NCI-H2196 (cell line): Measurements from ENCODE around the gene MROH2B.

Experiments
- DNase-seq: peaks from one replicate; lab custom pipeline; 2025; ENCODE audit not compliant: unreplicated experiment; lab: John Stamatoyannopoulos, UW

Gene MROH2B

DNA sequence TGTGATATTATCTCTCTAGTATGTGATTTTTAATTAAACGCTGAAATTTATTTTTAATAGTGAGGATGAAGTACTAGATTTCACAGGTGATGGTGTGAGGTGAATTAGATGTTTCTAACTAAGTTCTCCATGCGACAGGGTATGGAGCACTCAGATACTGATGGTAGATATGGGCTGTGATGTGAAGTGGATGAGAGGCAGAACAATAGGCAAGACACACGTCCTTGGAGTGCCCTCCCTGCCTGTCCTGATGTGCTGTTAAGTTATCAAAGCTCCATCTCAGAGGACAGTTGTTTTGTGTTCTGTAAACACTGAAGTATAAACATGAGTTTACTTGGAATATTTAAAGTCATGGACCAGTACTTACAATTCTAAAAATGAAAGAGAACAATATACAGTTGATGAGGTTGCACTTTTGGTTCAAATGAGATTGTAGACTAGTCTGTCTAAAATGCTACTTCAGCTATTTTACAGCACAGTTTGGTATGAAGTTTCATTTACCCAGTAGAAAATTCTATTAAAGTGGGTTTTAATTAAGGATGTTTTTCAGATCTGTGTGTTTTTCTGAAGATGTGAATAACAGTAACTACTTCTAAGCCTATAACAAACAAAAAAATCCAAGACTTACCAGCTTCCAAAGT, 97.7 kb downstream of the MROH2B start:
- DNase-seq, result no peak

DNA sequence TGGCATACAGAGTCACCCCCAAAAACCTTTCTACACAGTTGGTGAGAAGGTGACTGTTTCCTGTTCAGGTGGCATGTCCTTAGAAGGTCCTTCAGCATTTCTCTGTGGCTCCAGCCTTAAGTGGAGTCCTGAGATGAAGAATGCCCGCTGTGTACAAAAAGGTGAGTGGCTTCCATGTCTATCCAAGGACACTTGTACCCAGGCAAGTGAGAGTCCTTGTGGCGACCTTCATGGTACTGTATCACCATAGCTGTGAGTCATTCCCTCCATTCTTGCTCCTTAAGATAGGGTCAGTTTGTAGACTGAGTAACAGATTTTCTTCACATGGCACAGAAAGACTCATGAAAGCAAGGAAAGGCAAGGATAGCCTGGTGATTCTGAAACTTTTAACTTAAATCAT, 98.7 kb downstream of the MROH2B start:
- no peak for DNase-seq

DNA sequence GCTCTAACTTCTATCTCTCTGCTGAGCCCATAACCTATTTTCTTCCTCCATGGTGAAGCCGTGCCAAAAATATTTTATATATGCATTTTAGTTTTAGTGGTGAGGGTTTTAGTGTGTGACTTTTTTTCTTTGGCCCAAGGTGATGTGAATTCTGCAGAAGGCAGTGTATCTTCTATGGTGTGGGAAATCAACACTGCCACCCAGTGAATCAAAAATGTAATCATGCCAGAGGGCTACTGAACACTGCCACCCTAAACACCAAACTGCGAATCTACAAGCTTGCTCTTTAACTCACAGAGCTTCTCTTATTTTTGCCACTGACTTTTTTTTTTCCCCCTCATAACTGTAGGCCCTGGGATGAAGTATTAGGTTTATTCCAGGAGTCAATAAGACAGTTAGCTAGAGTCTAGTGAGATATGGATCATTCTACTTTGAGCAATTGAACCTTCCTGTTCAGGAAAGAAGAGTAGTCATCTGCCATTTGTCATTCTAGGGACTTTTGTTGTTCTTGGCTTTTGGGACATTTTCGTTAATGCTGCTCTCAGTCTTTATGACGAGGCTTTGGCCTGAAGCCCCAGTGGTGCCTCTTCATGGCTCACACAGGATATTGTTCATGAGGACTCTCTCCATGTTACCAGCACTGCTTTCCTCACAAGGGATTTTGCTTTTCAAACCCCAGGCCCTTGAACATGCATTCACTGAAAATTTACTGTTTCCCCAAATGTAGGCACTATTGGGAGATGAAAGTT, 108.8 kb downstream of the MROH2B start:
- DNase-seq, result no peak

DNA sequence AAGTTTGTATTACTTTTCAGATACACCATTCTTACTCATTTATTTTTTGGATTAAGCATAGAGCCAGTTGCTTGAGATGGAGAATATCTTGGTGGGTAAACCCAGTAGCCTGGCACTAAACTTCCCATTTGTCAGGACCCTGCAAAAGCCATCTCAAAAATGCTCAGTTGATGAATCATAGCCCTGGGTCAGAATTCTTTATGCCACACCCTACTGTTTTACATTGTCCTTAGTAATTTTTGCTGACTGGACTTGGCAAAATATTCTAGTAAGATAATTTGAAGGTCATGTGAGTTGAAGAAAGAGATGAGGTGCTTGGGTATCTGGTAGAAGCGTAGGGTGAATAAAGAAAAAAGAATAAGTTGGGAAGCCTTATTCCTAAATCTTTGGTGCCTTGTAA, 111.1 kb downstream of the MROH2B start:
- no peak for DNase-seq

DNA sequence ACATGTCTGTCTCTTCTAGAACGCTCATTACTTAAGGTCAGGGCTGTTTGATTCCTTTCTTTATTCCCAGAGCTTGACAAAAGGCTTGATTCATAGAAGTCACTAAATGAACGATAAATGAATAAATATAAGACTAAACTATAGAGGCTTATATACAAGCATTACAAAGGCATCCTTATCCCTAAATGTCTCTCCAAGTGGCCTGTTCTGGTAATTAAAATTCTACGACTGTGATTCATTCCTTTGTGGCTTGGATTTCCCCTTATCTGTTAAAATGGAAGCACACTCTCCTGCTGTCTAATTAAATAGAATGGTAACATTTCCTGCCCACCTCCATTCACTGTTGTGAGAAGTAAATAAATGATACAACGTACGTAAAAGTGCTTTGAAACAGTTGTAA, 112.3 kb downstream of the MROH2B start:
- no peak for DNase-seq

DNA sequence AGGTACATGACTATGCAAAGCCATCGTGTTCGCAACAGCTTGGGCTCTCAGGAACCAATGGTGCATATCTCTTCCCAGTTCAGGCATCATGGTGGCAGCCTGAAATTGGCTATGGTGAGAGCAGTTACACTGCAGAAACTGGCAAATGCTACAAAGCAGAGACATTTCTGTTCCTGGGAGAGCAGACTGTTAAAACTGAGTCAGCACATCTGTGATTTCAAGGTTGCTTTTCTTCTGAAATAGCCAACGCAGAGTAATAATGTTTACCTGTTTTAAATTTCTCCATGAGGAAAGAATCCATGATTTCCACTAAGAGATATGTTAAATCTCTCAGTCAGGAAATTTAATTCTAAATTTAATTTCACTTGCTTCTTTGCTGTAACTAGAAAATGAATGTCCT, 114.1 kb downstream of the MROH2B start:
- no peak for DNase-seq

DNA sequence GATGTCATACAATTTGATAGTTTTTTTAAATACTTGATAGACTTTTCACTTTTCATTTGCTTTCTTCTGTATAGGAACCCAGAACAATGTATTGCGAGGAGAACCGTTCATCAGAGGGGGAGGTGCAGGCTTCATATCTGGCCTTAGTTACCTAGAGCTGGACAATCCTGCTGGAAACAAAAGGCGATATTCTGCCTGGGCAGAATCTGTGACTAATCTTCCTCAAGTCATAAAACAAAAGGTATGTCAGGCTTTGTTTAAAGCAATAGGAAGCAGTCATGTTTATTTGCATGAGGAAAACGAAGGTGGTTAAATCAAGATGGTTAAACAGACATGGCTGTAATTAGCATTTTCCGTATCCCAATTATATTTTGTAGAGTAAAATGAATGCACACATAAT, 115.8 kb downstream of the MROH2B start:
- DNase-seq, result no peak
